GM18498 (cell line): ENCODE data around the gene SYP.
"Not testable (repeated sequence)": the region's sequence is repeated elsewhere in the genome, so short reads cannot be mapped to it uniquely, and the experiment has no call there.

Source experiments
- ATAC-seq: cut with Tn5 transposase; IDR thresholded peaks from one replicate; pipeline ENCODE4 v1.9.1; 2021; ENCODE audit warnings: mild to moderate bottlenecking, moderate library complexity; ENCODE audit not compliant: unreplicated experiment

SYP gene

DNA sequence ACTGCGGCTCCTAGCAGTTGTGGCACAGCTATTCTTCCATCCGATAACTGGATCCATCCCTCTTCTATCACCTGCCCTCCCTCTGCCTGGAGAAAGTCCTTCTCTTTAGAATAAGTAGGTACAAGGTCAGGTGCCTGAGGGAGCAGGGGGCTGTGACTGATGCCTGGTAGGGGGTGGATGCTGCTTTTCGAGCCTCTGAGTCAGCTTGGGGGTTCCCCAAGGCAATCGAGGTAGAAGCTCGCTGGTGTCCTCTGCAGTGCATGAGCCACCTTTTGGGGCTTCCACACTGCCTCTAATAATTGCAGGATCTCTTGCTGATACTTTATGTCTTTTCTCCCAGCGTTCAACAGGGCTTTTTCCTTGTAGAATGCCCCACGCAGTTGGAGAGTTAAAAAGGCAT is 56.8 kb downstream of the SYP start:
- not testable (repeated sequence) for ATAC-seq

DNA sequence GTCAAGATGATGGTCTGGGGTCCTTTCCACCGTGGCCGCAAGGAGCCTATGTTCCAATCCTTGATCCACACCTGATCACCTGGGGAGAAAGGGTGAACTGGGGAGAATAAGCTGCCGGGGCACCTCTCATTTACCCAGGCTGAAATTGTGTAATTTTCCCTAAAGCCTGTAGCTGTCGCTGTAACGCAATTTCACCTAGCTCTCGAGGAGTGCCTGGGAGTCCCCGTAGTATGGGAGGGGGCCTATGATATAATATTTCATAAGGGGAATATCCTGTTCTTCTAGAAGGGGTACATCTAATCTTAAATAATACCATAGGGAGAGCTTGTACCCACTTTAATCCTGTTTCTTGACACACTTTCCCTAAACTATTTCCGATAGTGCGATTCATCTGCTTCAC is 57.7 kb downstream of the SYP start:
- not testable (repeated sequence) for ATAC-seq

DNA sequence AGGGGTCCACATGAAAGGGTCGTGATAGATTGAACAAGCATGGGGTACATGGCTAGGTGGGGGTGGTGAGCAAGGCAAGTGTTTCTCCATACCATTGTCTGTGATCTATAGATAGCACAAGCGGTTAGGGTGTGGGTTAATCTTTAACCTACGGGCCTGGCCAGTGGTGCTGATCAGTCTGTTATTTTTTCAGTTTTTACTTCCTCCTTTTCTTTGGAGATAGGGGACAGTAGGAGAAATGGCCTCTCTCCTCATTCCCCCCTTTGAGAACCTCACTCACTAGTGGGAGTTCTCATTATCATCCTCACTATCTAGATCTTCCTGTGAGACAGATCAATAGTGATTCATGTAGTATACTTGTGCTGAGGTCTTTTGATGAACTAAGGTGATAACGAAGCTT is 60.3 kb downstream of the SYP start:
- no peak for ATAC-seq
